Amniotic epithelial cell (primary cell): ENCODE measurements around the gene HPCAL1.

Experiments
- DNase-seq: peaks from one replicate; pipeline ENCODE4 v3.0.0-alpha.2; 2010; ENCODE audit warnings: low read depth

HPCAL1 gene

DNA sequence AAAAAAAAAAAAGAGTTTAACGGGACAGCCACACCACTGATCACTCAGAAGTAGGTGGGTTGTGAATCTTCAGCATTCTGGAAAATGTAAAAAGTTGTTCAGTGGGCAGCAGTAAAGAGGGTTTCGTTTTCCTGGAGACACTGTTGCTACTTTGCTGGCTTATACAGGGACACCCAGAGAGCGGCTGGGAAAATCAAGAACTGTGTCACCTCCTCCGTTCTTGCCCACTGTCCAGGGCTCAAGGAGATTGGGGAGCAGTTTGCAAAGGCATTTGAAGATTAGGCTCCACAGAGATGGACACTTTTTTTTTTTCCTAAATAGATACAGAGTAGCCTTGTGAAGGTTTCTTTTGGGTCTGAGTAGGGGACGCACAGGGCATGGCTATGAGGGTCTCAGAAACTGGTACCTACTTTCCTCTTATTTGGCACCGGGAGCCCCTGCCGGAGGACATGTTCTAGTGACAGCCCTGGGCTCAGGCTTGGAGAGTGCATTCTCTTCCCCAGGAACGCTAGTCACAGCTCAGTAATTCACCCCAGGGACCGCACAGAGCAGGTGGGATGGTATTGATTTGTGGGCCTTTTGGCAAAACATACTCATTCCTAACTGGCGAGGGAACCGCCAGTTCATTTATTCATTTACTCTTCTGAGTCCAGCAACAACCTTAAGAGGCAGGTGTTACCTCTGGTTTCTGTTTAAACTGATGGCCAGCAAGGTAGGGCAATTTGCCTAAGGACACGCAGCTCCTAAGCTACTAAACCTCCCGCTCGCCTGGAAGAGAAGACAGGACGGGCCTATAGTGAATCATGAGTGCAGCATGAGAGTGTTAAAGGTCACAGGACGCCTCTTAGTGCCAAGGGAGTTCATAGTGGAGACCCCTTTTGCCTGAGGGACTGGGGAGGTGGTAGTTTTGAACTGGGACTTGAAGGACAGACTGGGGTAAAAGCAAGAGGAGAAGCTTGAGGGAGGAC is 53.1 kb downstream of the HPCAL1 start:
- no peak for DNase-seq

DNA sequence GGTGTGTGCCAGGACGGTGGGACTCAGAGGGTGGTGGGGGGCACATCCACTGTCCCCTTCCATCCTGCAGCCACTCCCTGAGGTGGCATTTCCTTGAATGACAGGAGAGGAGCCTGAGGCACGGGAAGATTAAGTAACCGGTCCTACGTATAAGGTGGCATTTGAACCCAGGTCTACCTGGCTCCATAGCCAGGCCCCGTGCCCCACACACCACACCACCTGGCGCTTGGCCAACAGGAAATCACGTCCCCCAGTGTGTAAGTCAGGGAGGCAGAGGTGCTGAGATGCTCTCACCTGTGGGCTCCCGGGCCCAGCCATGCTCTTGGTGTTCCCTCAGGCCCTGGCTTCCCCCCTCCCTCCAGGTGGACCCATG is 53.7 kb downstream of the HPCAL1 start:
- DNase-seq: no peak

DNA sequence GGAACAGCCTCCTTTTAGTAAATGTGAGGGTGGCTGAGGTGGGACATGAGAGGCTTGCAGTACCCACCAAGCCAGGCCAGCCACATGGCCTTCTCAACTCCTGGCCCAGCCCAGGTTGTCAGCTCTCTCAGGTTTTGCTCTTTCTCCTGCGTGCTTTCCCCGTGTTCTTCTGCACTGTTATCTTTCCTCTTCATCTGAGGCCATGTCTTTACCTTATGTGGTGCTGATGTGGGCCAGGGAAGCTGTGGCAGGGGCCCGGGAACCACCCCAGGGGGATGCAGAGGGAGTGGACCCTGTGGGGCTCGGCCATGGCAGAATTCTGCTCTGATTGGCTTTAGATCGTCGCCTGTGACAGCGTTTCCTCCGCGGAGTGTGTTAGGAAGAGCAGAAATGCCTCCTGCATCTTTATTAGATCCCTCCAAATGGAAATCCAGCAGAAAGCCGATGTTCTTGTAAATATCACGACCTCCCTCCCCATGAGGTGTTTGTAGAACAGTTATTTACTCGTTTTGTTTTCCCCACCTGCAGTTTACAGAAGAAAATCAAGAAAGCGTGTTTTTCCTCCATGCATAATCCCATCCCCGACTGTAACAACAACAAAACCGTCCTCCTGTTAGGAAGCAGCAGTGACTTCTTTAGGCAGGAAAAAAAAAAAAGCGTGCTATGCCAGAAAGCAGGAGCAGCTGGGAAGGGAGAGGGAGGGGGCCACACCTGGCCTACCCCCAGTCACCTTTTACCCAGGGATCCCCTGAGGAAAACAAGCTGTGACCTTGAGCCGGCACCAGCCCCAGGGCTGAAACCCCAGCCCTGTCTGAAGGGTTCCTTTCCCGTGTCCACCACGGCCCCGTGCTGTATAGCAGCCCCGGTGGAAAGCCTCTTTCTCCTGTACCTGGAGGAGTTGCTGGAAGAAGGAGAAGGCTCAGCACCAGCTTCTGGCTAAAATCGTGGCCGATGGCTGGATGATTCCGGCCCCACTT is 54.8 kb downstream of the HPCAL1 start:
- no peak for DNase-seq

DNA sequence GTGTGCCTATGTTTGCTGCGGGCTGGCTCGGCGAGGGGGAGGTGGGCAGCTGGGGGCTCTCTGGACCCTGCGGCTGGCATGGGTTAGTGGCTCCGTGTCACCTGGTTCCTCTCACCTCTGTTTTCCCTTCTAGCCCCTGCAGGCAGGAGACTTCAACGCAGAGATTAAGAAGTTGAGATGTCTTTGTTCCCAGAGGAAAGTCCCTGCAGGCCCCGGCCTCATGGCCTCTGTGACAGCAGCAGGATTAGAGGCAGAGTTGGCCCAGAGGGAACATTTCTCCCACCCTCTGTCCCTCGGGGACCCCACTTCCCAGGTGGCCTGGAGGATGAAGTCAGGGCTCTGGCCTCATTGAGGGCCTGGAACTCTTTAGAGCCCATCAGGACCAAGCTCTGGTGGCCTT is 56.5 kb downstream of the HPCAL1 start:
- no peak for DNase-seq

DNA sequence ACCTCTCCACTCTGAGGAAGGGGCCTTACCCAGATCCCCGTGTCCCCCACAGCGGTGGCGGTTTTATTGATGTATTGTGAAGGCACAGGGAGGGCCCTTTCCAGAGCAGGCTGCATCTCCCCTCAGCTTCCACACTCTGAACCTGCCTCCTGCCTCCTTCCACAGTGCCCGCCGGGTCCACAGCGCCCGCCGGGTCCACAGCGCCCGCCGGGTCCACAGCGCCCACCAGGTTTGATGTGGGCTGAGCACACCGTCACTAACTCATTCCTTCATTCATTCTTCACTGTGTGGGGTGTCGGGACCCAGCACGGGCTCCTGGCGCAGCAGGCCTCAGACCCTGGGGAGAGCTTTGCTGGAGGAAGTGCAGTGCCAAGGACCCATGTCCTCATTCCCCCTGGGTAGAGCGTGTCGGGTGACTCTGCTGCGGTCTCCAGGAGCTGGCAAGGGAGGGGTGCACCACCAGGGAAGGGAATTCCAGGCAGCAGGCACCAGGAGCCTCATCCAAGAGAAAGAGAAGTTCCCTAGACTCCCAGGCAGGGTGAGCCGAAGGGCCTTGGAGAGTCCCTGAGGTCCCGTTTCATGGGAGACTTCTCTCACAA is 57.1 kb downstream of the HPCAL1 start:
- no peak for DNase-seq

DNA sequence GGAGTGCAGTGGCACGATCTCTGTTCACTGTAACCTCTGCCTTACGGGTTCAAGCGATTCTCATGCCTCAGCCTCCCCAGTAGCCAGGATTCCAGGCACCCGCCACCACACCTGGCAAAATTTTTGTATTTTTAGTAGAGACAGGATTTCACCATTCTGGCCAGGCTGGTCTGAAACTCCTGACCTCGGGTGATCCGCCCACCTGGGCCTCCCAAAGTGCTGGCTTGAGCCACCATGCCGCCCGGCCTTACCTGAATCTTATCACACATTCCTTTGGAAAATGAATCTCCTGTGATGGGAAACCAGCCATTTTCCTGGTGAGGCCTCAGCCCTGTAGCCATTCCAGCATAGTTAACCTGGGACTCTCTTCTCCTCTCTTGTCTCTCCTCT is 57.8 kb downstream of the HPCAL1 start:
- no peak for DNase-seq

DNA sequence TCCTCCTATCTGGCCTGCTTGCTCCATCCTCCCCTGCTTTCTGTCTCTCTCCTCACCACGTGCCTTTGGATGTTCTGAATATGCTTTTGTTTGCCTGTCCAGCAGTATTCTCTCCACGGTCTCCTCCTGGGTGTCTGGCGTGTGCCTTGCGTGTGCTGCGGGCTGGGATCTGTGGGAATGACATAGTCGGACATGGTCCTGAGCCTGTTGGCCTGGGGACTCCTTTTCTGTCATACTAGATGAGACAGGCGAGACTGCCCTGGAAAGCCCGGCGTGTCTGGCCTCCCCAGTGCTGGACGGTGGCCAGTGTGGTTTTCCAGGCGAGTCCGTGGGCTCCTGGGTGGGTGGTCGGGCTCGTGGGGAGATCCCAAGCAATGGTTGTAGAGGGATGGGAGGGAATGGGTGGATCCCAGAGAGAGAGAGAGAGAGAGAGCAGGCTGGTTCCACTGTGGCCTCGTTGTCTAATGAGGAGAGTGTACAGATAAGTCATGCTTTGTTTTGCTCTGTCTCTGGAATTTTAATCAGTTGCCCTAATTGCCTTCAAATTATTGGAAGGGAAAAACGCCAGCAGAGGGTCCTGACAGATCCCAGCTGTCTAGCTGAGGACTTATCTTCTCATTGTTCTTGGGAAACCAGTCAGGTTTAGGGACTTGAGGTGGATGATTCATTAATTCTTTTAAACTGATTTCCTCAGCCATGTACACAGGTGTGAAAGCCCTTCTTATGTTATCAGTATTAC is 58.3 kb downstream of the HPCAL1 start:
- DNase-seq: peak; percentile 80

DNA sequence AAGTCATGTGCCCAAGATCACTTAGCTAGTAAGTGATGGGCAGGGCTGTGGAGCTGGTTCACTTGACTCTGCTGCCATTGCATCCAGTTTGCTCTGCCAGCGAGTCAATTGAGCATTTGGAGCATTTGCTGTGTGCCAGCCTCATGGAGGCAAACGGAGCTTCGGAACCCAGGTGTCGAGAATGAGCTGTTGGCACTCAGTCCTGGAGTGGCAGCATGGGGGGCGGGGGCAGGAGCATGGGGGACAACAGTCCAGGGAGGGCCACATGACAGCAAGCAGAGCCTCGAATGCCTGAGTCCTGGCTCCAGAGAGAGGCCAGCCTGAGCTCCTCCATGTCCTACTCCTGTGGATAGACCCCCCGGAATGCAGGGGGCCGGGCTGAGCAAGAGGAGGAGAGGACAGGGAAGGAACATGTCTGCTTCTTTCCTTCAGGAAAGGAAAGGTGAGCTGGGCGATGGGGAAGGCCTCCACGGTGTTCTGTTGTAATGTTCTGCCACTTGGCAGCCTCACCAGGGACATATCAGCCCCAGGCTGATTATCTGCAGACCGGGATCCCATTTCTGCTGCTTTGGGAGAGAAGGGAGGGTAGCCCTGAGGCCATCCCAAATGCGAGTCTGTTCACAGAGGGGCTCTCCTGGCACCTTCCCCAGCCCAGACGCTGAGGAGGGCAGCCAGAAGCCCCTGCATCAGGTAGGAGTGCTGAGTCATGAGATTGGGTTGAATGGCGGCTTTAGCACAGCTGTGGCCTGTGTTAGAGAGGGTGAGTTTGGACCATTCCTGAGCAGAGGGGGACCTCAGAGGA is 59.6 kb downstream of the HPCAL1 start:
- DNase-seq: no peak

DNA sequence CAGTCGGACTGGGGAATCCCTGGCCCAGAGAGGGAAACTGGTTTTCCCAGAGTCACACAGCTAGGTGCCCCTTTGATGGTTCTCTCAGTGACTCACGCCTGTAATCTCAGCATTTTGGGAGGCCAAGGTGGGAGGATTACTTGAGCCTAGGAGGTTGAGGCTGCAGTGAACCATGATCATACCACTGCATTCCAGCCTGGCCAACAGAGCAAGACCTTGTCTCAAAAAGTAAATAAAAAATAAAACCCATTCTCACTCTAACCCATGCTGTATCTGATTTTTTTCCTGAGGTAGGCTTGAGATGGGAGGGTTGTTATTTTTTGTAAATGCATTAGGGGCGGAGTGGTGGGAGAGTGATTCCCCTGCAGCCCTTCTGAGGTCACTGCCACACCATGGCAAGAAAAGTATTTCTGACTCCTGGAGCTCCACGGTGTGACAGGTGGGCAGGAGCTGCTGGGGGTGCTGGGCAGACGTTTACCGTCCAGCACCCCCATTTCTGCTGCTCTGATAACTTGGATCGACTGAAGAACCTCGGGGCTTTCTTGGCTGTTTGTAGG is 60.3 kb downstream of the HPCAL1 start:
- no peak for DNase-seq

DNA sequence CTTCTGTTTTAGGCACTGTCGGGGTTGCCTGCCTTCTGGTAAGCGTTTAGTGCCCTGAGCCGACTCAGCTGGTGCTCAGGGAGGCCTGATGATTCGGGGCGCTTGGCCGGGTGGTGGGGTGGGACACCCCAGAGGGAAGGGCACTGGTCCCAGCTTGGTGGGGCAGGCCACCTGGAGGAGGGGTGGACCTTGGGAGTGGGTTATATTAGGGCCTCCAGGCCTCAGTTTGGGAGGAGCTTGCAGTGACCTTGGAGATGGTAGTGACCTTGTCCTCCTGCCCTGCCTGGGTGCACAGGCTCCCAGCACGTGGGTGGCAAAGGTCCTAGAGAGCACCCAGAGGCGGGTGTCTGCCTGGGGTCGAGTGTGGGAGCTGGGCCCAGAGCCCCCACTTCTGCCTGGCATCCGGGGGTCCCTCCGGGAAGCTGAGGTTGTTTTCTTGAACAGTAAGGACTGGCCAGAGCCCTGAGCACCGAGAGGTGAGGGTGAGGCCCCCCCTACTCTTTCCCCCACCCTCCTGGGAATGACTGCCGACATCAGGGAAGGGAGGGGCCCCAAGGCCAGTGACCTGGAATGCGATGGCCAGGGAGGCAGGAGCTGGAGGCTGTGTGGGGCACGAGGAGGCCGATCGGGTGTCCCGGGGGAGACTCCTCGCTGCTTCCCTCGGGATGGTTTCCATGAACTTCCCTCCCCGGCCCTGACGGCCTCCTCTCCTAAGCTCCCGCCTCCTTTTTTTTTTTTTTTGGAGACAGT is 61.3 kb downstream of the HPCAL1 start:
- no peak for DNase-seq

DNA sequence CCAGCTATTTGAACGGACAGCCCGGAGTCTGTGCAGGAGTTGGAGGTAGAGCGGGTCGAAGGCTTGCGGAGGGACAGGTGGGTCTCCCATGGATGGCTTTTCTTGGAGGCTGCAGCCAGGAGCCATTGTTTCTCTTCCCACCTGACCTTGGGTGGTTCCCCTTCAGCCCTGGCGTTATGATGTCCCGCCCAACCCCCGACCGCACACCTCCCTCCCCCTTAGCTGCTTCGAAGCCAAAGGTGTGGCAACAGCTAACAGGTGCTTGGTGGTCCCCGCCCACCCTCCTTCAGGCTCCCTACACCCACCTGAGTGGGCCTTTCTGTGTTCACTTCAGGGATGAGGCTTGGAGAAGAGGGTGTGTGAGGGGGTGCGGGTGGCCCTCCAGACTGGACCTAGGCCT is 62.7 kb downstream of the HPCAL1 start:
- no peak for DNase-seq

DNA sequence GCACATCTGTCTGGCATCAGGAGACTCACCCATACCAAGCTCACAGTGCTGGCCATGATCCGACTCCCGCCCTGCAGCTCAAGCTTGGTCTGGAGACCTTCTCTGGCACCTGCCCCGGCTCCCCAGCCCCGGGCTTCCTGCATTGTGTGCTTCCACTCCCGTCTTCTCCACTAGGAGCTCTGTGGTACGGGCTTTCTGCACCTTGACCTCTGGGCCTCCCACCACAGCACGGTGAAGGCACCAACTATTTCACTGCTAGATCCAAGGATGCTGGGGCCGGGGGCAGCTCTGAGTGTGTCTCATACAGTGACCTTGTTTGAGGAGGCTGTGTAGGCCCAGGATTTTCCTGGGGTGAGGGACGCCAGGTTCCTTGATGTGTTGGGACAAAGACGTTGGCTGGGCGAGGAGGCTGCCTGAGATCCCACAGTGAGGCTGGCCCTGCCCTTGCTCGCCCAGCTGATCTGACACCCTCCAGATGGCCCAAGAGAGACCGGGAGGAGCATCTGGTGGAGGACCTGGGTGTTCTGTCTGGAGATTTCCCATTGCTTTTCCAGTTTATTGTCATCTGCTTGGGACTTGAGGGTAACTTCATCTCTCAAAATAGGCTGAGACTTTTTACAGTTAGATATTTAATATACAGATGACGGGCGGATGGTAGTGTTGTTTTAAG is 64.0 kb downstream of the HPCAL1 start:
- DNase-seq: no peak

DNA sequence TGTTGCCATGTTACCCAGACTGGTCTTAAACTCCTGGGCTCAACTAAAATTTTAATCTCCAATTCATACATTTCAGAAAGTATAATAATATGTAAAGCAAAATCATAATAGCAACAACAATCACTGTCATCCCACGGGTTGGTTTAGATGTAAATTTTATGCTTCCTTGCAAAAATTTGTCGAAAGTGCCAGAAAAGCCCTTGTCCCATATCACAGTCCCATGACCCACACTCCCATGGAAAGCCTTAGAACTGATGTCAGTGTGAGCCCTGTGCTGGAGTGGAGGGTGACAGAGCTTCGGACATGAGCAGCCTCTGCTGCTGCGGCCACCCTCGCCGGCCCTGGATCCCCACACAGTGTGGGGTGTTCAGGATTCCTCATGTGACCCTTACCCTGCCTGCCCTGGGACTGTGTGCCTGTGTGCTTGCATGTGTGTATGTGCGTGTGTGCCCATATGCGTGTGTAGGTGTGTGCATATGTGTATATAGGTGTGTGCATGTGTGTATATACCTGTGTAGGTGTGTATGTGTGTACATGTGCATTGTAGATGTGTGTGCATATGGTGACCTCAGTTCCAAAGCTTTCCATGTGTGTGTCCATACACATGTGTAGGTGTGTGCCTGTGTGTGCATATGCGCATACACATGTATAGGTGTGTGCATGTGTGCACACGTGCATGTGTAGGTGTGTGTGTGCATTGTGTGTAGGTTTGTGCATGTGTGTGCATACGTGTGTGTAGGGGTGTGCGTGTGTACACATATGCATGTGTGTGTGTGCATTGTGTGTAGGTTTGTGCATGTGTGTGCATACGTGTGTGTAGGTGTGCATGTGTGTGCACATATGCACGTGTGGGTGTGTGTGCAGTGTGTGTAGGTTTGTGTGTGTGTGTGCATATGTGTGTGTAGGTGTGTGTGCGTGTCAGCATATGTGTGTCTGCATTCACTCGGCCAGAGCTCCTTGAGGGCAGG is 65.1 kb downstream of the HPCAL1 start:
- no peak for DNase-seq

DNA sequence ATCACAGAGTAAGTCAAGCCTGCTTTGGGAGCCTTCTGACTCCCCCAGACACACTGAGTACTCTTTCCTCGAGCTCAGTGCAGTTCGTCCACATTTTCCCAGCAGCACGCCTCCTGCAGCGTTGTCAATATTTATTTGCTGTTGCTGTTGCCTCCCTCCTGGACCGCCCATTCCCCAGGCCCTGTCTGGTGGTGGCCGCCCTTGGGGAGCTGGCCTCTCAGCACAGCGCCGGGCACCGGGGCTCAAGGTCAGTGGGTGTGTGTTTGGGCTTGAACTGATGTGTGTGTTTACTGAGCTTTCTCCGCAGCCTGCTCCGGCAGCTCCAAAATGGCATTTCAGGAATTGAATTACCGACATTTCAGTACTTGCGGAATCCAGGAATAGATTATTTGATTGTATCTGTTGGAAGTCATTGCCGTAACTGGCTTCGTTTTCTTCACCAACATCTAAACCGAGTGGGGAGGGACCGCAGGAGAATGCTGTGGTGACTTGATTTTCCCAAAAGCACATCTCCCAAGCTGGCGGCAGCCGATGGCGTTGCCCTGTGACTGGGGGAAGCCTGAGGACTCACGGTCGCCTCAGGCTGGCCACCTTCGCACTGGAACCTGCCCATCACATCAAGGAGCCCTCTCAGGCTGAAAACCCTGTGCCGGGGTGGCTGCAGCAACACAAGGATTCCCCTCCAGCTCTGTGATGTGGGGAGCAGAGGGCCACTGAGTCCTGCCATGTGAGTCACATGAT is 66.0 kb downstream of the HPCAL1 start:
- DNase-seq: no peak

DNA sequence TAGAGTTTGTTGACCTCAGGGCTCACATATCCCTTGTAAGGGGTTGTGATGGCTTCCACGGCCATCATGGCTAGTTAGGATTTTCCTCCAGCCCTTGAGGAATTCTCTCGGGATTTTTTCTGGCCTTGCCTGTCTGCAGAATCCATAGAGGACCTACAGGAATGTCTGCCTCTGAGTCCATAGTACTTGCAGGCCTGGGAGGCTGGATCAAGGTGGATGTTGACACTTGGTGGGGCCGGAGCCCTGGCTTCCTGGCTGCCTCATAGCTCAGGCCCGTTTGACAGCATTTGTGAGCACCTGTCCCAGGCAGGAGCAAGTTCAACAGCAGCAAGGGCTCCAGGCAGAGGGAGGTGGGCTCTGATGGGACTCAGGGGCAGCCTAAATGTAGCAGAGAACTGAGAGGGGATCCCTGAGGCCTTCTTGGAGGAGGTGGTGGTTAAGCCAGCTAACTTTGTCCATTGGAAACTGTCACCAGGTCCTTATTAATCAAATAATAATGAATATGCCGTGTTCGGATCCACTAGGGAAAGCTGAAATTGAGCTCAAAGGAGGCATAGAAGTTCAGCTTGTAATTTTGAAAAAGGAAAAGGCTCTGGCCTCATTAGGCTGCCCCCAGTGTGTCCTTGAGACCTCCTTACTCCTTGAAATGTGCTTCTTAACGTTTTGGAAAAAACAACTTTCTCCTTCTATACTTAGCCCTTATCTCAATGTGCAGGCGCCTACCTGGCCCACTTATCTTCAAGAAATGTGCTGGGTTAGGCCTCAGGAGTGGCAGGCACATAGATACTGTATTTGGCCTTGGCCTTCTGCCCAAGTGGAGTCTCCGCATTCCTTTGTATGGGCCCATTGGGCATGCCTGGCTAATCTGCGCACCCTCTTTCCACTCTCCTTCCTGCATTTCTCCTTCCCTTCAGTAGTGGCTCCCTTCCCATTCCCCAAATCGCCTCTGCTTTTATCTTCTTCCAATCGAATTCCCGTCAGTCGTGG is 66.9 kb downstream of the HPCAL1 start:
- DNase-seq: no peak

DNA sequence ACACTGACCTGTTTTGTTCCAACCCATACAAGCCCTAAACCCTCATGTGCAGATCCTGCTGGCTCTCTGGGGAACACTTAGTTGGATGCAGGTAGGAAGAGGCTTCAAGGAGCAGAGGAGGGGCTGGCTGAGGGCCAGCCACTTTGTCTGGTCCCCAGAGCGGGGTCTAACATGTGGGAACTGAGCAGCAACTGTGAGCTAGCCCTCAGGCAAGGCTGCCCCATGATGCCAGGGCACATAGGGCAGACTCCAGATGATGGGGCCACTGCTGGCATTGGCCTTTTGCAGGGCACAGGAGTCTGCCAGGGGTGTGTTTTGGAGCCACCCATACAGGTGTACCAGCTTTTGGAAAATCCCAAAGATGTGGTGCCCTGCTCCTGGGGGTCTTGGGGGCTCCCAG is 67.7 kb downstream of the HPCAL1 start:
- DNase-seq: no peak
